Ramos (cell line): ENCODE data around the gene TRPC4AP.
"Not testable (repeated sequence)": the region's sequence is repeated elsewhere in the genome, so short reads cannot be mapped to it uniquely, and the experiment has no call there.

Source experiments
- in situ Hi-C: fragments of 300-500 bp; cut with MboI; formaldehyde crosslinking; loops from one replicate; pipeline ENCODE4 v1.14.3; 2022; ENCODE audit warnings: low sequenced_read_pairs; ENCODE audit not compliant: unreplicated experiment

TRPC4AP gene

GRCh38 chr20:35092524-35093266 is at the start of gene TRPC4AP:
TSS of gene TRPC4AP (minus strand) at chr20:35092807. CDS start at chr20:35092781, 26 bp downstream.
- in situ Hi-C loops, result no loop called here

- in situ Hi-C loops, result no loop called here
Measured at GRCh38 chr20:35135867-35136586, 43.4 kb upstream of the TRPC4AP start.

GRCh38 chr20:35134880-35135279 is 42.3 kb upstream of the TRPC4AP start:
- in situ Hi-C loops, result no loop called here

GRCh38 chr20:35134472-35134871 is 41.9 kb upstream of the TRPC4AP start:
- in situ Hi-C loops, result no loop called here

- in situ Hi-C loops, result no loop called here
Measured at GRCh38 chr20:35133735-35134134, 41.1 kb upstream of the TRPC4AP start.

- in situ Hi-C loops, result no loop called here
Measured at GRCh38 chr20:35133031-35133430, 40.4 kb upstream of the TRPC4AP start.

GRCh38 chr20:35131934-35132333 is 39.3 kb upstream of the TRPC4AP start:
- in situ Hi-C loops, result no loop called here

- in situ Hi-C loops, result loop anchor here (10.0 kb wide), 1 partner anchor 65 kb away; no protein-coding TSS in a partner anchor
Measured at GRCh38 chr20:35129647-35130069, 37.1 kb upstream of the TRPC4AP start.

- in situ Hi-C loops, result loop anchor here (10.0 kb wide), 1 partner anchor 61 kb away; no protein-coding TSS in a partner anchor
Measured at GRCh38 chr20:35125753-35126152, 33.1 kb upstream of the TRPC4AP start.

GRCh38 chr20:35122756-35123405 is 30.3 kb upstream of the TRPC4AP start:
- in situ Hi-C loops, result loop anchor here (10.0 kb wide), 1 partner anchor 58 kb away; no protein-coding TSS in a partner anchor

- in situ Hi-C loops, result loop anchor here (10.0 kb wide), 1 partner anchor 56 kb away; no protein-coding TSS in a partner anchor
Measured at GRCh38 chr20:35121186-35121585, 28.6 kb upstream of the TRPC4AP start.

- in situ Hi-C loops, result loop anchor here (10.0 kb wide), 1 partner anchor 55 kb away; no protein-coding TSS in a partner anchor
Measured at GRCh38 chr20:35120012-35120701, 27.6 kb upstream of the TRPC4AP start.

- in situ Hi-C loops, result no loop called here
Measured at GRCh38 chr20:35117629-35118028, 25.0 kb upstream of the TRPC4AP start.

GRCh38 chr20:35117196-35117595 is 24.6 kb upstream of the TRPC4AP start:
- in situ Hi-C loops, result no loop called here

GRCh38 chr20:35116258-35116657 is 23.7 kb upstream of the TRPC4AP start:
- in situ Hi-C loops, result no loop called here

- in situ Hi-C loops, result no loop called here
Measured at GRCh38 chr20:35115606-35116005, 23.0 kb upstream of the TRPC4AP start.

- in situ Hi-C loops, result not testable (repeated sequence)
Measured at GRCh38 chr20:35112276-35112675, 19.7 kb upstream of the TRPC4AP start.

- in situ Hi-C loops, result no loop called here
Measured at GRCh38 chr20:35111141-35111888, 18.7 kb upstream of the TRPC4AP start.

- in situ Hi-C loops, result no loop called here
Measured at GRCh38 chr20:35108921-35109320, 16.3 kb upstream of the TRPC4AP start.
